Raji (cell line): Measurements from ENCODE around the gene TFR2.

Experiments
- POLR2A ChIP-seq: IDR thresholded peaks from 2 replicates; pipeline ENCODE4 v1.6.1; 2011; ENCODE audit warnings: low read depth, low read length, control low read depth; ENCODE audit not compliant: insufficient read depth

Gene TFR2

DNA sequence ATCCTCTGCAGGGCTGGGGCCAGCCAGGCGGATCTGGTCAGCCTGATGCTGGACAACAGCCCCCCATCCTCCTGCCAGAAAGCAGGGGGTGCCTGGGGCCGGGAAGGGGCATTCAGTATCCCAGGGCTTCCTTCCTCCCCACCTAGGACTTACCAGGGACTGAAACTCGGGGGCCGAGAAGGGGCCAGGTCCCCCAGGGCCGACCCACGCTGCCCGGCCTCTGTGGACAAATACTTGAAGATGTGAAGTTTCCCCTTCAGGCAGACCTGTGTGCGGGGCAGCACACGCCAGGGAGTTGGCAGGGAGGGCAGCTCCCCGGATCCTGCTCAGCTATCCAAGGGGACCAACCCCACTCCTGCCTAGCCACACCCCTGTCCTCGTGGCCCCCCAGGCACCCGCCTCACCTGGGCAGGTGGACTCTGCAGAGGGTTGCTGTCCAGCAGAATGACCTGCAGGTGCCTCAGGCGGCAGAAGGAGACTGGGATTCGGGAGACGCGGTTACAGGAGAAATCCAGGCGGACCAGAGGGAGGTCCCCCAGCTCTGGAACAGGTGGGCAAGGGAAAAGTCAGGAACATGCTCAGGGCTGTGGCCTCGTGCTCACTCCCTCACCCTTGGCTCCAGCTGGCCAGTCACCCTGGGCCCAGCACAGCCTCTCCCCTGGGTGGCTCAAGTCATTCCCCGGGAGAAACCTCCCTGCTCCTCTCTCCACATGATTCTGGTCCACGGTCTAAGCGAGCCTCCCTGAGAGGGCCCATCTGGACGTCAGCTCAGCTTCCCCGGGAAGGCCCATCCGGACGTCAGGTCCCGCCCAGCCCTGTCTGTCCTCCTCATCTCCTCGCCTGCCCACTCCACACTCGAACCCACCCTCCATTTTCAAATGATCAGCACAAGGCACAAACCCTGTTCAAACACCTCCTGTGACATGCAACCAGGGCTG, 62.8 kb downstream of the TFR2 start:
- TF ChIP-seq POLR2A, result no peak

- TF ChIP-seq POLR2A, result no peak
Measured at GRCh38 chr7:100577507-100577906, 63.8 kb downstream of the TFR2 start.

DNA sequence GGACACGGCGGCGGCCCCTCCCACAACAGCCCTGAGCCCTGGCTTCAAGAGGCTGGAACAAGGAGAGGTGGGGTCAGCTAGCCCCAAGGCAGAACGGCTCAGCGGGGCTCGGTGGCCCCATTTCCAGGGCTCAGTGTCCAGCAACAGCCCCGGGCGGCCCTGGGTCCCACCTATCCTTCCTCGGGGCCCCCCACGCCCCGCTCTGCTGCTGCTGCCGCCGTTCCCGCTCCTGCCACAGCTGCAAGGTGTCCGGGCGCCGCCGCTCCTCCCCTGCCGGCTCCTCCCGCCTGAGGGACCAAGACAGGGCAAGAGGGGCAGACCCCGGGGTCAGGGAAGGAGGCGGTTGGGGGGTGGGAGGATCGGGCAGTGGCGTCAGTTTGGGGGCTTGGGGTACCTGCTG, 64.2 kb downstream of the TFR2 start:
- no peak for TF ChIP-seq POLR2A

- TF ChIP-seq POLR2A, result no peak
Measured at GRCh38 chr7:100576384-100576993, 64.9 kb downstream of the TFR2 start.

DNA sequence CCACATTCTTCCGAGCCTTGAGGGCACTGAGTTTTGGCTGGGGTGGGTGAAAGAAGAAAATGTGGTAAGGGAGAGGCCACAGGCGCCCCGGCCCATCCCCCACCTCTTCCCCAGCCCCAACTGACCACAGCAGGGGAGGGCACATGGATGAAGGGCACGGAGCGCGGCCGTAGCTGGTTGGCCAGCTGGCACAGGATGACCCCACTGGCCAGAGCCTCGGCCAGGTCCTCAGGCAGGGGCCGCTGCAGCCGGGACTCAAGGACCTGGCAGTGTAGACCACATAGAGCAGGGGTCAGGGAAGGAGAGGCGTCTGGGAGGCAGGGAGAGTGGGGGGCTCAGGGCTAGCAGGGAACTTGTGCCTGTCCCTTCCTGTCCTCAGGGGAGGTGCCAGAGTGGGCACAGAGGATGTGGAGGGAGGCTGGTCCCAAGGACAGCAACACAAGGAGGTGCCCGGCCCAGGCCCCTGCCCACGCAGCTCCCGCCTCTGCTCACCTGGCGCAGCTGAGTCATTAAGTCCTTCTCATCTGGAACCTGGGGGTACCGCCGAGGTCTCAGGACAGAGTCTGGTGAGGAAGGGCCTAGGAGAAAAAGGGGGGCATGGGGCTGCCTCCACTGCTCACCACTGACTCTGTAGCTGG, 65.5 kb downstream of the TFR2 start:
- no peak for TF ChIP-seq POLR2A

DNA sequence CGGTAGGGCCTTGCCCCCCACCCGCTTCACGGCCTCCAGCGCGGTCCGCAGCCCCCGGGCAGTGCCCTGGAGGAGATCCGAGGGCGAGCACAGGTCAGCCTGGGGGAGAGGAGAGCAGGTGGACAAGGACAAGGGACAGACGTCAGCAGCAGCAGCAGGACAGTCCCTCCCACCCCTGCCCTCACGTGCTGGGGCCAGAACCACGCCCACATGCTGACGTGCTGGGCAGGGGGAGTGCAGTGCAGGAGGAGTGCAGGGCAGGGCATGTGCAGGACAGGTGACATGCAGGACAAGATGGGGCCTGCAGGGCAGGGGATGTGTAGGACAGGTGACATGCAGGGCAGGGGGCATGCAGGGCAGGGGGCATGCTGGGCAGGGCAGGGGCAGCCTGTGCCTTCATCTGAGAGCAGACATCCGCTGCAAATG, 66.1 kb downstream of the TFR2 start:
- no peak for TF ChIP-seq POLR2A

- no peak for TF ChIP-seq POLR2A
Measured at GRCh38 chr7:100574362-100575205, 66.8 kb downstream of the TFR2 start.

- no peak for TF ChIP-seq POLR2A
Measured at GRCh38 chr7:100573691-100574361, 67.5 kb downstream of the TFR2 start, which contains the start of gene SAP25. TSS of gene SAP25 (minus strand) at chr7:100573900. CDS start at chr7:100573742, 158 bp downstream.

DNA sequence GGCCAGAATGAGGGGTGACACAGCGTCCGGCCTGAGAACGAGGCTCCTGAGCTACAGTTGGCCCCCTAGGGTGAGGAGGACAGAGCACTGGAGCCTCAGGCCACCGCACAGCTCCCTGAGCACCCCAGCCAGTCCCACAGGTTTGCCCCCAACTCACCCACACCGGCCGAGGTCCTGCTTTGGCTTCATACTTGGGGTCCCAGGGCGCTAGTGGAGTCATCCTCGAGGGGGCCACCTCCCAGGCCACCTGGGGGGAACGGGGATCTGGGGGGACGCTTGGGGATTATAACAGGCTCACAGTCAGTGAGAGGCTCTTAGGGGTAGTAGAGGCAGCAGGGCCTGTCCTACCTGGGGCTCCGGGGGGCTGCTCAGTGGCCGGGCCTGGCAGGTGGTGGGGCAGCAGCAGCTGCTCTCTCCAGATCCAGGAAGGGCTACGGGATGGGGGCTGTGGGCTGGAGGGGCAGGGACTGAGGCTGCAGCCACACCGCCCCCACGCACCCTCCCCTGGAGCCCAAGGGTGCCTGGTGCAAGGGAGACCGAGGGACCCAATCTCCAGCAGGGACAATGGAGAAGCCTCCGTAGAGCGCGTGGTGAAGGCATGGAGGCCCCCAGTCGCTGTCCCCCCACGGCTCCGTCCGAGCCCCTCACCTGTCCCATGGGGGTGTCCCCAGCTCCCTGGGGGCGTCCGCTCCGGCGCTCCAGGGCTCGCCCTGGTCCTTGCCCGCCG, 68.2 kb downstream of the TFR2 start:
- TF ChIP-seq POLR2A, result no peak

DNA sequence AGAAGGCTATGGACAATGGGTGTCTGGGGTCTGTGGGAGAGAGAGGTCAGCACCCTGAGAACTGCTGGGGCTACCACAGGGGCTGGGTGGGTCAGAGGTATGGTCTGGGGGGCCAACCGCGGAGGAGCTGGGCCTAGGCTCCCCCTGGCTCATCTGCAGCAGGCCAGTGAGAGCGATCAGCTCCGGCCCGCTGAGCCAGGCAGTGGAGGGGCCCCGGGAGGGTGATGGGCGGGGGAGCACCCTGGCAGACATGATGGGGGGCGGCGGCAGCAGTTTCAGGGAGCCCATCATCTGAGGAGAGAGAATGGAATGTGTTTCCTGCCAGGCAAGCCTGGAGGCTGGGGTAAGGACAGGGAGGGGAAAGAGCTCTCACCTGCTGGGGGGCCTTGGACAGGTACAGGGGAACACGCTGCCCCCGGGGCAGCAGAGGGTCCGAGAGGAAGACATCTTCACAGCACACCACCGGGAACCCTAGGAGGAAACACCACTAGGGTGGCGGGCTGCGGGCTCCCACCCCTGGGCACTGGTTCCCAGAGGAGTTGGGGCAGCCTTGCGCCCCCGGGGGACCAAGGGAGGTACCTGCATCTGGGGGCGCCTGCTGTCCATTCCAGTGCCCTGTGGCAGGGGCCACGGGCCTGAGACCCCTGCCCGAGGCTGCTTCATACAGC, 68.9 kb downstream of the TFR2 start:
- no peak for TF ChIP-seq POLR2A

DNA sequence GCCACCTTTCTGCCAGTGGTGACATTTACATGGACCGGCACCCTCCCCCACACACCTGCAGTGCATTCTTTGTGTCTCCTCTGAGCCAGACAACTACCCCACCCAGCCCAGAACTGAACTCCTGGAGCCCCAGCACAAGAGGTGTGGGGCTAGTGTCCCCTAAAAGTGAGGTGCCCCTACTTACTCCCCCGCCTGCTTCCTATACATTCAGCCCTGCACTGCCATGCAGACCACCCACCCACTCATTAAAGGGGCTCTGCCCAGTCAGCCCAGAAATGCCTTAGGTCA, 69.6 kb downstream of the TFR2 start:
- no peak for TF ChIP-seq POLR2A

DNA sequence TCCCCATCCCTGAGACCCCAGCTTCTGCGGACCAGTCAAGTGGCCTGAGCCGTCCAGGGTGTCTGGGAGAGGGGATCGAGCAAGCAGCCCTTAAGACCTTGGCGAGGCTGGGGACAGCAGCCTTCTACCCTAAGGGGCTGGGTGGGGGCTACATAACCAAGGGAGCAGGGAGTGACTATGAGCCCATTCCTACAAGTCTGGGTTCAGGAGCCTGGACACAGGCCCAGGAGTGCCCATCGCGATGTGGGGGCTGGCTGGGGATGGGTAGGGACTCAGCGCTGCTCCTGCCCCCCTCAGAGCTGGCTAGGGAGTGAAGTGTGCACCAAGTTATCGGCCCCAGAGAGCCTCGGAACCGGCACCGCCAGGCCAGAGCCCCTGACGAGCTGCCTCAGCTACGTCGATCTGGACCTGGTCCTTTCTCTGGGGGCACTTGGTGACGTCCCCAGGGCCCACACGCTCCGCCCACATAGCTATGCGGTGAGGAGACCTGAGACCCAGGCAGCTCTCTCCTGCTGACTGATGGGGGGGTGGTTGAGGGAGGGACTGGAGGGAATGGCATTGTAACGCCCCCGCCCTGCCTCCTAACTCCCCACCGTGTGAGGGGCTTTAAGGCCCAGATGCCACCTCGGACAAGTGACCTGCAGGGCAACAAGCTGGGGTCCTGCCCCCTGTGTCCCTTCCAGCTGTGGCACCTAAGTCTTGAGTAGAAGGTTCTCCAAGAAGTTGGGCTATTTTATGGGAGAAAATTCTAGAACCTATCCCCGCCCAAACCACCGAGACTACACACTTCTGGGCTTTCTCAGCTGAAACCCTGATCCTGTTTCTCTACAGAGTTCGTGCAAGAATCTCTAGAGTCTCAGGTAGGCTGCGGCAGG, 70.2 kb downstream of the TFR2 start:
- no peak for TF ChIP-seq POLR2A
